IPS-NIHi11 (cell line): Measurements from ENCODE around the gene TPP1.

Experiments used
- DNase-seq: peaks from one replicate; pipeline ENCODE4 v3.0.0; 2012; ENCODE audit warnings: mixed read lengths, low spot score

TPP1 gene

GRCh38 chr11:6587360-6587953, 31.8 kb downstream of the TPP1 start:
- no peak for DNase-seq

GRCh38 chr11:6586434-6587359, 32.5 kb downstream of the TPP1 start:
- DNase-seq: no peak

DNA sequence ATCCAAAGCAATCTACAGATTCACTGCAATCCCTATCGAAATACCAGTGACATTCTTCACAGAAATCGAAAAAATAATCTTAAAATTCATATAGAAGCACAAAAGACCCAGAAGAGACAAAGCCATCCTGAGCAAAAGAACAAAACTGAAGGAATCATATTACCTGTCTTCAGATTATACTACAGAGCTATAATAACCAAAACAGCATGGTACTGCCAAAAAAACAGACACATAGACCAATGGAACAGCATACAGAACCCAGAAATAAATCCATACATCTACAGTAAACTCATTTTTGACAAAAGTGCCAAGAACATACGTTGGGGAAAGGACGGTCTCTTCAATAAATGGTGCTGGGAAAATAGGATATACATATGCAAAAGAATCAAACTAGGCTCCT, 34.7 kb downstream of the TPP1 start:
- no peak for DNase-seq

DNA sequence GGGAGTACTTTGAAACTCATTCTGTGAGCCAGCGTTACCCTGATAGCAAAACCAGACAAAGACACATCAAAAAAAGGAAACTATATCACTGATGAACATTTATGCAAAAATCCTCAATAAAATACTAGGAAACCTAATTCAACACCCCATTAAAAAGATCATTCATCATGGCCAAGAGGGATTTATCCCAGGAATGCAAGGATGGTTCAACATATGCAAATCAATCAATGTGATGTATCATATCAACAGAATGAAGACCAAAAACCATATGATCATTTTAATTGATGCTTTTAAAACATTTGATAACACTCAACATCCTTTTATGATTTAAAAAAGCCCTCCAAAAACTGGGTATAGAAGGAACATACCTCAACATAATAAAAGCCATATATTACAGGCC, 35.6 kb downstream of the TPP1 start:
- DNase-seq: no peak

DNA sequence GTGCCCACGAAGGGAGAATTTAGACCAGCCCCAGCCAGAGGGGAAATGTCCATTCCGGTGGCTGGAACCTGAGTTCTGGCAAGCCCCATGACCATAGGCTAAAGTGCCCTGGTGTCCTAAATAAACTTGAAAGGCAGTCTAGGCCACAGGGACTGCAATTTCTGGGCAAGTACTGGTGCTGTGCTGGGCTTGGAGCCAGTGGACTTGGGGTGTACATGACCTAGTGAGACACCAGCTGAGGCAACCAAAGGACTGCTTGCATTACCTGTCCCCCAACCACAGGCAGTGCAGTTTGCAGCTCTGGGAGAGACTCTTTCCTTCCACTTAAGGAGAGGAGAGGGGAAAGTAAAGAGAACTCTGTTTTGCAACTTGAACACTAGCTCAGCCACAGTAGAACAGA, 39.5 kb downstream of the TPP1 start:
- DNase-seq: no peak

DNA sequence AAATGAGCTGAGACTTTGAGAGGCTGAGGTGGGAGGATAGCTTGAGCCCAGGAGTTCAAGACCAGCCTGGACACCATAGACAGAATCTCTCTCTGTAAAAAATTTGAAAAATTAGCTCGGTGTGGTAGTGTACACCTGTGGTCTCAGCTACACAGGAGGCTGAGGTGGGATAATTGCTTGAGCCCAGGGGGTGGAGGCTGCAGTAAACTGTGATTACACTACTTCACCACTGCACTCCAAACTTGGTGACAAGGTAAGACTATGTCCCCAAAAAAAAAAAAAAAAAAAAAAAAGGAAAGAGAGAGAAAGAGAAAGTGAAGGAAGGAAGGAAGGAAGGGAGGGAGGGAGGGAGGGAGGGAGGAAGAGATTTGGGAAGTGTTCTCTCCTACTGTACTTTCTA, 41.1 kb downstream of the TPP1 start:
- DNase-seq: no peak

GRCh38 chr11:6576471-6577373, 42.5 kb downstream of the TPP1 start:
- DNase-seq: no peak

GRCh38 chr11:6574816-6575715, 44.2 kb downstream of the TPP1 start:
- DNase-seq: no peak

GRCh38 chr11:6572215-6572614, 47.0 kb downstream of the TPP1 start:
- DNase-seq: no peak

DNA sequence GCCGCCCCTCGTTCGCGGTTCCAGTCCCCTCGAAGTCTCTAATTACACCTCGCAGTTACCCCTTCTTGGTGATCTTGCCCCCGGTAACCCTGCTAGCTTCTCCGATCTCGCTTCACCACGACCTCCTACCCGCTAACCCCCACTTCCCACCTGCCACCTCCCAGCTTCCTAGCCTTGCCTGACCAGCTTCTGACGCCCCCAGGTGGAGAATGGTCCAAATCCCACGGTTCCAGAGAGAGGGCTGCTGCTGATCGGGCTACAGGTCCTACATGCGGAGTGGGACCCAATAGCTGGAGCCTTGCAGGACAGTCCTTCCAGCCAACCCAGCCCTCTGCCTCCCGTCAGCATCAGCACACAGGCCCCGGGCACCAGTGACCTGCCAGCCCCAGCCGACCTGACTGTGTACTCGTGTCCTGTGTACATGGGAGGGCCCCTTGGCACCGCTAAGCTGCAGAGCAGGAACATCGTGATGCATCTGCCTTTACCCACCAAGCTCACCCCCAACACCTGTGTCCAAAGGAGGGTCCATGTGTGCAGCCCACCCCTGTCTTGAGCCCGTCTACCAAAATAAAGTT, 47.7 kb downstream of the TPP1 start:
- no peak for DNase-seq

- no peak for DNase-seq
These were observed 48.4 kb downstream of the TPP1 start for GRCh38 chr11:6570691-6571427.

GRCh38 chr11:6569706-6570105, 49.5 kb downstream of the TPP1 start:
- no peak for DNase-seq

- peak; percentile 78 for DNase-seq
These were observed 50.9 kb downstream of the TPP1 start for GRCh38 chr11:6568191-6568918.

DNA sequence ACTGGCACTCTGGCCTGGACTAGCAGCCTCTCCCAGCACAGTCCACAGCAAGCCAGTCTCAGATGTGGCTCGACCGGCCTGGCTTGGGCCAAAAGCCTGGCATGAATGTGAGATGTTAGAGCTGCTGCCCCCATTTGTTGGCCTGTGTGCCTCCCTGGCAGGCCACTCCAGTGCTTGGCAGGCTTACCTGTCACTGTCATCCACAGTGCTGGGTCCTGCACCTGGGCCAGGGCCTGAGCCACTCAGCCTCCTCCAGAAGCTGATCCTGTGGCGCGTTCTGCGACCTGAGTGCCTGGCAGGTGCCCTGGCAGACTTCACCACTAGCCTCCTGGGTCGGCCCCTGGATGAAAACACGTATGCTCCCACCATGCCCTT, 51.9 kb downstream of the TPP1 start:
- no peak for DNase-seq

GRCh38 chr11:6566704-6567370, 52.4 kb downstream of the TPP1 start:
- DNase-seq: no peak

DNA sequence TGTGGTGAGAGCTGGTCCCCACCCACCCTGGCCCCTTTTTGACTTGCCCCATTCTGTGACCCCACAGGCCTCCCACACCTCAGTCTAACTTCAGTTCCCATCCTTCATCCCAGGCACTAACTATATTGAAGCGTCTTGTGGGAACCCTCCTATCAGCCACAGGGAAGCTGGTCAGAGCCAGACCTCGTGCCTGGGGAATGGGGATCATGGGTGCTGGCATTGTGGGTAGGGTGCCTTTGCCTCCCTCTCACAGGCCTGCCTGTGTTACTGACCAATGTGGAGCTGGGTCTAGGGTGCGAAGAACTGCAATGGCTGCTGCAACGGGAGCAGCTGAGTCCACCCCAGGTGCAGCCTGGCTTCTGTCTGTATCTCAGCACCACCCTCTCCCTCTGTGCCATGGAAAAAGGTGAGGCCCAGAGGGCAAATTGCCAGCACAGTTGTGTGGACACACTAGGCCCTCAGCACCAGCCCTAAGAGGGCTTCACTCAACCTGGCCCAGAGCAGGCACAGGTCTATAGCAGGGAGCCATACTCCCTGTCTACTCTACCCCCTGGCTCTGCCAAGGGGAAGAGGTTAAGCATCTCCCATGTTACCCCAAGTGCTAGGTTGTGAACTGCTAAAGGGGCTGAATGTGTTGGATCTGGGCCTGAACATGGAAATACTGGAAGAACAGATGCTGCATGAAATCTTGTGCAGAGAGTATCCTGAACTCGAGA, 53.1 kb downstream of the TPP1 start:
- DNase-seq: no peak

GRCh38 chr11:6565325-6565724, 53.9 kb downstream of the TPP1 start:
- no peak for DNase-seq

- DNase-seq: no peak
These were observed 55.6 kb downstream of the TPP1 start for GRCh38 chr11:6563667-6564066.
